HEK293 (cell line): ENCODE measurements around the gene EGR4.

ENCODE experiments used
- CTCF ChIA-PET: fragments of 350-600 bp; formaldehyde crosslinking; extraction: SDS; loops from one replicate; lab custom pipeline; 2021; ENCODE audit warnings: antibody characterized with exemption; lab: Yijun Ruan, JAX
- POLR2A ChIA-PET: fragments of 300-600 bp; formaldehyde crosslinking; extraction: SDS; loops from one replicate; lab custom pipeline; 2020; ENCODE audit warnings: antibody characterized with exemption, inconsistent platforms; lab: Yijun Ruan, JAX
- H3K27ac ChIP-seq: fragments of 200-500 bp; sonication (Bioruptor generic); 2 replicates; pipeline ENCODE4 v1.5.1; 2014; ENCODE audit warnings: low read depth, low read length, control low read depth, inconsistent platforms; ENCODE audit errors: extremely low read depth
- H3K36me3 ChIP-seq, 2 experiments: fragments of 200-500 bp in 1 of 2; sonication (Bioruptor generic) in 1 of 2; 1 replicate in 1 of 2; 2 replicates in 1 of 2; pipeline ENCODE4 v1.5.1; 2014 to 2017; ENCODE audit warnings: inconsistent platforms in 2 of 2, low read length in 2 of 2; ENCODE audit not compliant: control insufficient read depth in 2 of 2, insufficient read depth in 1 of 2
- H3K4me1 ChIP-seq: fragments of 200-500 bp; sonication (Bioruptor generic); 2 replicates; pipeline ENCODE4 v1.5.1; 2014; ENCODE audit warnings: mild to moderate bottlenecking, low read length, inconsistent platforms; ENCODE audit not compliant: control insufficient read depth, insufficient read depth
- H3K4me3 ChIP-seq: 2 replicates; pipeline ENCODE4 v1.5.1; 2011; ENCODE audit warnings: low read depth, mild to moderate bottlenecking, control low read depth, low read length, moderate library complexity
- H3K9me3 ChIP-seq: fragments of 200-500 bp; sonication (Bioruptor generic); 2 replicates; pipeline ENCODE4 v1.5.1; 2014; ENCODE audit warnings: low read depth, low read length, inconsistent platforms; ENCODE audit not compliant: control insufficient read depth, insufficient read depth
- GLI2 ChIP-seq: fragments of 450-650 bp; formaldehyde crosslinking; IDR thresholded peaks from 2 replicates; pipeline ENCODE4; 2017; ENCODE audit warnings: missing biosample characterization, missing genetic modification characterization, low read depth, borderline replicate concordance
- GLI4 ChIP-seq: fragments of 450-650 bp; formaldehyde crosslinking; IDR thresholded peaks from 2 replicates; pipeline ENCODE4 v1.5.1; 2016; ENCODE audit warnings: missing biosample characterization, missing genetic modification characterization
- HOXD13 ChIP-seq: sonication (generic); formaldehyde crosslinking; IDR thresholded peaks from 2 replicates; pipeline ENCODE4 v1.8.0; 2022; ENCODE audit warnings: missing genetic modification reagents, borderline replicate concordance
- MEIS1 ChIP-seq: sonication (generic); formaldehyde crosslinking; IDR thresholded peaks from 2 replicates; pipeline ENCODE4 v1.8.1; 2022; ENCODE audit warnings: missing genetic modification reagents, mild to moderate bottlenecking, borderline replicate concordance
- PRDM1 ChIP-seq: fragments of 450-650 bp; formaldehyde crosslinking; IDR thresholded peaks from 2 replicates; pipeline ENCODE4; 2016; ENCODE audit warnings: missing biosample characterization, missing genetic modification characterization
- SALL2 ChIP-seq: fragments of 450-650 bp; formaldehyde crosslinking; IDR thresholded peaks from 2 replicates; pipeline ENCODE4 v1.5.0; 2017; ENCODE audit warnings: missing biosample characterization, mild to moderate bottlenecking, missing genetic modification characterization, borderline replicate concordance
- SCRT2 ChIP-seq: fragments of 450-650 bp; formaldehyde crosslinking; IDR thresholded peaks from 2 replicates; pipeline ENCODE4 v1.5.1; 2016; ENCODE audit warnings: missing biosample characterization, missing genetic modification characterization
- TRIM28 ChIP-seq: IDR thresholded peaks from 2 replicates; pipeline ENCODE4 v1.6.1; 2011; ENCODE audit warnings: low read length, control low read depth, borderline replicate concordance
- YY2 ChIP-seq: fragments of 450-650 bp; formaldehyde crosslinking; IDR thresholded peaks from 2 replicates; pipeline ENCODE4 v1.5.1; 2016; ENCODE audit warnings: missing biosample characterization, missing genetic modification characterization
- ZBTB1 ChIP-seq: fragments of 450-650 bp; formaldehyde crosslinking; IDR thresholded peaks from 2 replicates; pipeline ENCODE4 v1.5.1; 2016; ENCODE audit warnings: missing biosample characterization, missing genetic modification characterization
- ZFHX2 ChIP-seq: fragments of 450-650 bp; formaldehyde crosslinking; conservative IDR thresholded peaks from 2 replicates; pipeline ENCODE4 v1.5.1; 2016; ENCODE audit warnings: missing biosample characterization, missing genetic modification characterization
- ZIC2 ChIP-seq: fragments of 450-650 bp; formaldehyde crosslinking; IDR thresholded peaks from 2 replicates; pipeline ENCODE4 v1.5.1; 2016; ENCODE audit warnings: missing biosample characterization, missing genetic modification characterization
- ZNF121 ChIP-seq: fragments of 450-650 bp; formaldehyde crosslinking; IDR thresholded peaks from 2 replicates; pipeline ENCODE4 v1.5.1; 2016; ENCODE audit warnings: missing biosample characterization, missing genetic modification characterization
- ZNF132 ChIP-seq: fragments of 450-650 bp; formaldehyde crosslinking; IDR thresholded peaks from 2 replicates; pipeline ENCODE4 v1.5.1; 2017; ENCODE audit warnings: missing biosample characterization, missing genetic modification characterization, borderline replicate concordance
- ZNF239 ChIP-seq: fragments of 450-650 bp; formaldehyde crosslinking; IDR thresholded peaks from 2 replicates; pipeline ENCODE4 v1.5.1; 2016; ENCODE audit warnings: missing biosample characterization, missing genetic modification characterization
- ZNF341 ChIP-seq: fragments of 450-650 bp; formaldehyde crosslinking; IDR thresholded peaks from 2 replicates; pipeline ENCODE4; 2016; ENCODE audit warnings: low read depth, missing biosample characterization, missing genetic modification characterization
- ZNF350 ChIP-seq: fragments of 450-650 bp; formaldehyde crosslinking; IDR thresholded peaks from 2 replicates; pipeline ENCODE4 v1.5.0; 2017; ENCODE audit warnings: missing biosample characterization, mild to moderate bottlenecking, missing genetic modification characterization
- ZNF37A ChIP-seq: fragments of 450-650 bp; IDR thresholded peaks from 2 replicates; pipeline ENCODE4 v1.5.1; 2018; ENCODE audit warnings: missing biosample characterization, missing genetic modification characterization
- ZNF473 ChIP-seq: fragments of 450-650 bp; formaldehyde crosslinking; IDR thresholded peaks from 2 replicates; pipeline ENCODE4 v1.5.1; 2017; ENCODE audit warnings: missing biosample characterization, missing genetic modification characterization
- ZNF48 ChIP-seq: fragments of 450-650 bp; formaldehyde crosslinking; IDR thresholded peaks from 2 replicates; pipeline ENCODE4 v1.5.1; 2016; ENCODE audit warnings: missing biosample characterization, missing genetic modification characterization
- ZNF514 ChIP-seq: fragments of 450-650 bp; formaldehyde crosslinking; IDR thresholded peaks from 2 replicates; pipeline ENCODE4 v1.5.1; 2016; ENCODE audit warnings: missing biosample characterization, missing genetic modification characterization
- ZNF560 ChIP-seq: fragments of 450-650 bp; formaldehyde crosslinking; IDR thresholded peaks from 2 replicates; pipeline ENCODE4 v1.5.1; 2017; ENCODE audit warnings: missing biosample characterization, missing genetic modification characterization, borderline replicate concordance
- ZNF596 ChIP-seq: fragments of 450-650 bp; IDR thresholded peaks from 2 replicates; pipeline ENCODE4 v1.5.0; 2018; ENCODE audit warnings: missing biosample characterization, mild to moderate bottlenecking, missing genetic modification characterization, moderate library complexity
- ZNF768 ChIP-seq: fragments of 450-650 bp; formaldehyde crosslinking; IDR thresholded peaks from 2 replicates; pipeline ENCODE4 v1.5.1; 2018; ENCODE audit warnings: missing biosample characterization, mild to moderate bottlenecking, missing genetic modification characterization
- ZNF776 ChIP-seq: fragments of 450-650 bp; formaldehyde crosslinking; IDR thresholded peaks from 2 replicates; pipeline ENCODE4 v1.5.0; 2017; ENCODE audit warnings: missing biosample characterization, missing genetic modification characterization, borderline replicate concordance
- ZSCAN30 ChIP-seq: fragments of 450-650 bp; IDR thresholded peaks from 2 replicates; pipeline ENCODE4 v1.5.1; 2018; ENCODE audit warnings: missing biosample characterization, mild to moderate bottlenecking, missing genetic modification characterization, moderate library complexity
- ZXDB ChIP-seq: fragments of 450-650 bp; formaldehyde crosslinking; IDR thresholded peaks from 2 replicates; pipeline ENCODE4 v1.5.1; 2016; ENCODE audit warnings: missing biosample characterization, missing genetic modification characterization
- TF ChIP-seq, protein P1 (sequence below): fragments of 450-650 bp; formaldehyde crosslinking; IDR thresholded peaks from 2 replicates; pipeline ENCODE4 v1.5.1; 2017; ENCODE audit warnings: missing biosample characterization, missing genetic modification characterization
- TF ChIP-seq, protein P2 (sequence below): fragments of 450-650 bp; formaldehyde crosslinking; IDR thresholded peaks from 2 replicates; pipeline ENCODE4 v1.5.1; 2016; ENCODE audit warnings: missing biosample characterization, missing genetic modification characterization
- TF ChIP-seq, protein P3 (sequence below): fragments of 450-650 bp; formaldehyde crosslinking; IDR thresholded peaks from 2 replicates; pipeline ENCODE4 v1.5.1; 2016; ENCODE audit warnings: missing biosample characterization, missing genetic modification characterization

EGR4 gene

DNA sequence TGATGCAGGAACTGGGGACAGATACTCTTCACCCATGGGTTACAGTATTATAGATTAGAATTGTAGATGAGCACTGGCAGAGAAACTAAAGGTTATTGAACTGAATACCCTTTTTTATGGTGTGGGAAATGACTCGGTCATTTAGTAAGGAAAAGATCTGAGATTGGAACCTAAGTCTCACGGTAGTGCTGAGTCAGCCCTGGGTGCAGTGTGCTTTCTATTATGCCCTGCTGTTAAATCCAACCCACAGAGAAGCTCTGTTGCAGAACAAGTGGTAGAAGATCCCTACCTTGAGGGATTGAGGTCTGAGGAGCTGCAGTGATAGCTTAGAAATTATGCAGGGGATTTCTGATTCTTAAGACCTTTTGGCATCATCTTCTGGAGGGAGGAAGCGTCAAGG lies 46.5 kb downstream of the EGR4 start (continued):
- TF ChIP-seq ZNF473 (tag by site-specific recombination) (no peak), ZNF239 (tag by site-specific recombination) (no peak), ZIC2 (tag by site-specific recombination) (no peak)

DNA sequence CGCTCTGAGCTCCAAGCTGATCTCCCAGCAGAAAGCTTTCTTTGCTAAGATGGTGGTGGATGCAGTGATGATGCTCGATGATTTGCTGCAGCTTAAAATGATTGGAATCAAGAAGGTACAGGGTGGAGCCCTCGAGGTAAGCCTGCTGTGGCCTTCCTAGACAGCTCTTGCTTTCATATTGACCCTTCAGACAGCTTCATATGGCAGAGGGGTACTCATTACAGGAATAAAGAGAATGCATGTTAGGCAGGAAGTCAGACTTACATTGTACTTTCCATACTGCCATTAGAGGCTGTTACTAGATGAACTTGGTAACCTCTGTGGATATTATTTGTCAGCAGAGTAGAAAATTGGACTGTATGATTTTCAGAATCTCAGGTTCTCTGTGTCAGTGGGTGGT lies 48.8 kb downstream of the EGR4 start:
- Histone ChIP-seq H3K4me3 (no peak overlapping the region), H3K27ac (no peak overlapping the region), H3K4me1 (peaks cover 2% of the 10 kb centered on the region; the same call in 1 of the 2 replicates), H3K9me3 (no peaks in the 10 kb centered on the region), H3K36me3 (peaks cover 72 to 100% of the 10 kb centered on the region in 2 experiments)
- TF ChIP-seq, protein P1, sequence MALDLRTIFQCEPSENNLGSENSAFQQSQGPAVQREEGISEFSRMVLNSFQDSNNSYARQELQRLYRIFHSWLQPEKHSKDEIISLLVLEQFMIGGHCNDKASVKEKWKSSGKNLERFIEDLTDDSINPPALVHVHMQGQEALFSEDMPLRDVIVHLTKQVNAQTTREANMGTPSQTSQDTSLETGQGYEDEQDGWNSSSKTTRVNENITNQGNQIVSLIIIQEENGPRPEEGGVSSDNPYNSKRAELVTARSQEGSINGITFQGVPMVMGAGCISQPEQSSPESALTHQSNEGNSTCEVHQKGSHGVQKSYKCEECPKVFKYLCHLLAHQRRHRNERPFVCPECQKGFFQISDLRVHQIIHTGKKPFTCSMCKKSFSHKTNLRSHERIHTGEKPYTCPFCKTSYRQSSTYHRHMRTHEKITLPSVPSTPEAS (tag by site-specific recombination), result no peak
- TF ChIP-seq SCRT2 (tag by site-specific recombination) (no peak), ZXDB (tag by site-specific recombination) (no peak), MEIS1 (CRISPR knock-in tag) (no peak), ZNF596 (tag by site-specific recombination) (no peak), ZBTB1 (tag by site-specific recombination) (no peak), ZNF132 (no peak), ZSCAN30 (no peak), ZNF514 (tag by site-specific recombination) (no peak), PRDM1 (tag by site-specific recombination) (no peak), ZNF350 (tag by site-specific recombination) (no peak), ZNF121 (tag by site-specific recombination) (no peak), TRIM28 (no peak), ZFHX2 (no peak), ZNF48 (no peak), ZNF776 (tag by site-specific recombination) (no peak), ZNF37A (no peak)
- TF ChIP-seq, all 188 proteins: peak for 0
- CTCF ChIA-PET, result interaction anchor here (0.6 to 1.9 kb wide), 5 partner anchors 9 to 398 kb away, joined by 3 to 6 read pairs (median 3); no protein-coding TSS in a partner anchor
- POLR2A ChIA-PET, result interaction anchor here (2.4 to 4.0 kb wide), 2 partner anchors 9 to 10 kb away, joined by 6 to 33 read pairs; partner anchors contain the start of genes CCT7 and PRADC1

DNA sequence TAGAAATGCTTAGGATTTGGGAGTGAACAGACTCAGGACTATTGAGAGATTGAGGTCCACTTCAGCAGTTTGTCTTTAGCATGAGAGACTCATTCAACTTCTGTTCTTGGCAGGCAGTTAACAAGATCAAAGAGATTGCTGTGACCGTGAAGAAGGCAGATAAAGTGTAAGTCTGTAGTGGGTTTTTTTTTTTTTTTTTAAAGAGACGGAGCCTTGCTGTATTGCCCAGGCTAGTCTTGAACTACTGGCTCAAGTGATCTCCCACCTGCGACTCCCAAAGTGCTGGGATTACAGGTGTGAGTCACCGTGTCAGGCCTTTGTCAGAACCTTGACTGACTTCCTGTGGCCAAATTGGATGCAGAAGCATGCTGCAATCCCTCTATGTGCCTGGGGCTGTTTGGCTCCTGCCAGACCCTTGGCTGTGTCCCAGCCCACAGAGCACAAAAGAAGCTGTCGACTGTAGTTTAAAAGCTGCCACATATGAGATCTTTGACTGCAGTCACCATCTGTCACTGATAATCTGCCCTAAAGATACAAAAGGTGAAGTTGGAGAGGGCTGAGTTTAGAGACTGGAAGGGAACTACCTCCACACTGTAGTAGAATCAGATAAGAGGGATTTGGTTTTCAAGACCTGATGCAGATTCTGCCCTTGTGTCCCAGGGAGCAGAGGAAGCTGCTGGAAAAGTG lies 49.3 kb downstream of the EGR4 start:
- POLR2A ChIA-PET, result interaction anchor here (0.7 to 4.0 kb wide), 3 partner anchors 10 to 46 kb away, joined by 5 to 33 read pairs (median 6); partner anchors contain the start of genes CCT7 and PRADC1
- H3K36me3 ChIP-seq, result peaks cover 72 to 100% of the 10 kb centered on the region in 2 experiments
- no peaks in the 10 kb centered on the region for H3K9me3 ChIP-seq
- peaks cover 2% of the 10 kb centered on the region; the same call in 1 of the 2 replicates for H3K4me1 ChIP-seq
- CTCF ChIA-PET, result interaction anchor here (0.6 to 1.9 kb wide), 4 partner anchors 8 to 116 kb away, joined by 3 to 6 read pairs (median 3); no protein-coding TSS in a partner anchor
- no peak overlapping the region for H3K27ac ChIP-seq
- H3K4me3 ChIP-seq, result no peak overlapping the region
- no peak for TF ChIP-seq YY2 (tag by site-specific recombination)
- no peak for TF ChIP-seq ZNF341
- TF ChIP-seq, protein P2, sequence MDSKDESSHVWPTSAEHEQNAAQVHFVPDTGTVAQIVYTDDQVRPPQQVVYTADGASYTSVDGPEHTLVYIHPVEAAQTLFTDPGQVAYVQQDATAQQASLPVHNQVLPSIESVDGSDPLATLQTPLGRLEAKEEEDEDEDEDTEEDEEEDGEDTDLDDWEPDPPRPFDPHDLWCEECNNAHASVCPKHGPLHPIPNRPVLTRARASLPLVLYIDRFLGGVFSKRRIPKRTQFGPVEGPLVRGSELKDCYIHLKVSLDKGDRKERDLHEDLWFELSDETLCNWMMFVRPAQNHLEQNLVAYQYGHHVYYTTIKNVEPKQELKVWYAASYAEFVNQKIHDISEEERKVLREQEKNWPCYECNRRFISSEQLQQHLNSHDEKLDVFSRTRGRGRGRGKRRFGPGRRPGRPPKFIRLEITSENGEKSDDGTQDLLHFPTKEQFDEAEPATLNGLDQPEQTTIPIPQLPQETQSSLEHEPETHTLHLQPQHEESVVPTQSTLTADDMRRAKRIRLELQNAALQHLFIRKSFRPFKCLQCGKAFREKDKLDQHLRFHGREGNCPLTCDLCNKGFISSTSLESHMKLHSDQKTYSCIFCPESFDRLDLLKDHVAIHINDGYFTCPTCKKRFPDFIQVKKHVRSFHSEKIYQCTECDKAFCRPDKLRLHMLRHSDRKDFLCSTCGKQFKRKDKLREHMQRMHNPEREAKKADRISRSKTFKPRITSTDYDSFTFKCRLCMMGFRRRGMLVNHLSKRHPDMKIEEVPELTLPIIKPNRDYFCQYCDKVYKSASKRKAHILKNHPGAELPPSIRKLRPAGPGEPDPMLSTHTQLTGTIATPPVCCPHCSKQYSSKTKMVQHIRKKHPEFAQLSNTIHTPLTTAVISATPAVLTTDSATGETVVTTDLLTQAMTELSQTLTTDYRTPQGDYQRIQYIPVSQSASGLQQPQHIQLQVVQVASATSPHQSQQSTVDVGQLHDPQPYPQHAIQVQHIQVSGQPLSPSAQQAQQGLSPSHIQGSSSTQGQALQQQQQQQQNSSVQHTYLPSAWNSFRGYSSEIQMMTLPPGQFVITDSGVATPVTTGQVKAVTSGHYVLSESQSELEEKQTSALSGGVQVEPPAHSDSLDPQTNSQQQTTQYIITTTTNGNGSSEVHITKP (tag by site-specific recombination), result peak; percentile 39; the same call in 1 of the 2 replicates
- TF ChIP-seq ZNF37A, result no peak
- no peak for TF ChIP-seq SALL2 (tag by site-specific recombination)
- no peak for TF ChIP-seq GLI4 (tag by site-specific recombination)
- TF ChIP-seq HOXD13 (CRISPR knock-in tag), result no peak
- TF ChIP-seq GLI2 (tag by site-specific recombination), result no peak
- no peak for TF ChIP-seq ZNF768 (tag by site-specific recombination)
- TF ChIP-seq, protein P3, sequence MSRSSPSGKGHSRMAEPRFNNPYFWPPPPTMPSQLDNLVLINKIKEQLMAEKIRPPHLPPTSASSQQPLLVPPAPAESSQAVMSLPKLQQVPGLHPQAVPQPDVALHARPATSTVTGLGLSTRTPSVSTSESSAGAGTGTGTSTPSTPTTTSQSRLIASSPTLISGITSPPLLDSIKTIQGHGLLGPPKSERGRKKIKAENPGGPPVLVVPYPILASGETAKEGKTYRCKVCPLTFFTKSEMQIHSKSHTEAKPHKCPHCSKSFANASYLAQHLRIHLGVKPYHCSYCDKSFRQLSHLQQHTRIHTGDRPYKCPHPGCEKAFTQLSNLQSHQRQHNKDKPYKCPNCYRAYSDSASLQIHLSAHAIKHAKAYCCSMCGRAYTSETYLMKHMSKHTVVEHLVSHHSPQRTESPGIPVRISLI (tag by site-specific recombination), result peak; percentile 71
- no peak for TF ChIP-seq ZNF560
